SKM-1 (cell line): ENCODE data around the gene SCN1B.

Experiments used
- DNase-seq: peaks from one replicate; lab custom pipeline; 2025; ENCODE audit not compliant: unreplicated experiment; lab: John Stamatoyannopoulos, UW

SCN1B gene

GRCh38 chr19:35073516-35073915, 43.2 kb downstream of the SCN1B start:
- DNase-seq = no peak

- no peak for DNase-seq
Measured at GRCh38 chr19:35073941-35074340, 43.7 kb downstream of the SCN1B start.

- DNase-seq = no peak
Measured at GRCh38 chr19:35074426-35075201, 44.3 kb downstream of the SCN1B start.

- DNase-seq = no peak
Measured at GRCh38 chr19:35075202-35076025, 45.1 kb downstream of the SCN1B start.

- no peak for DNase-seq
Measured at GRCh38 chr19:35076026-35076370, 45.7 kb downstream of the SCN1B start.

DNA sequence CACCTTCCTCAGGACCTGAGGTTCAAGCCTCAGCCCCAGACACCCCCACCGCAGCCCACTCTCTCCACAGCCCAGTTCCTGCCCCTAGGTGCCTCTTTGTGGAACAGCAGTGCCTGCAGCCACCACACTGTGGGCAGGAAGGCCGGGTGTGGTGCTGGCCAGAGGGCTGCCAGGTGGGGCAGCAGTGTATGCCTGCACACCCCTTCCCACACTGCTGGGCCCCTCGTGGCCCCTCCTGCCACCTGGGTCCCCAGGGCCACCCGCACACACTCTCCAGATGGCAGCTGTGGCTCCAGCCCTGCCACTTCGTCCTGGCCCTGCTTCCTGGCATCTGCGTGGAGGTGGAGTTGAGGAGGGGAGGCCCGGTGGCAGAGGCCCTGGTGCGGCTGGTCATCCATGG, 46.4 kb downstream of the SCN1B start:
- no peak for DNase-seq

GRCh38 chr19:35077411-35078223, 47.3 kb downstream of the SCN1B start:
- no peak for DNase-seq

DNA sequence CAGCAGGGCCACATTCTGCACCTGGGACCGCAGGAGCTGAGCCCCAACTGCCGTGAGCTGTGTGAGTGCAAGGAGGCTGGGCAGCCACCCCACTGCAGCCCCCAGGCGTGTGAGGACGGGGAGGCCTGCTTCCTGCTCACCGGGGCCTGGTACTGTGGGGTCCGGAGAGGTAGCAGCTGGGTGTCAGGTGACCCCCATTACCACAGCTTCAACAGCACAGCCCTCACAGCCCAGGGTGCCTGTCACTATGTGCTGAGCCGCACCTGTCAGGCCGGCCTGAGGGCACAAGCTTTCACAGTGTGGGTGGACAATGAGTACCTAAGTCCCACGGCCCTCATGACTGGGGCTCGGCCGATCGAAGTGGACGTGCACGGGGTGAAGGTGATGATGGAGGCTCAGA, 49.6 kb downstream of the SCN1B start:
- no peak for DNase-seq

GRCh38 chr19:35080613-35081170, 50.4 kb downstream of the SCN1B start:
- DNase-seq = no peak

DNA sequence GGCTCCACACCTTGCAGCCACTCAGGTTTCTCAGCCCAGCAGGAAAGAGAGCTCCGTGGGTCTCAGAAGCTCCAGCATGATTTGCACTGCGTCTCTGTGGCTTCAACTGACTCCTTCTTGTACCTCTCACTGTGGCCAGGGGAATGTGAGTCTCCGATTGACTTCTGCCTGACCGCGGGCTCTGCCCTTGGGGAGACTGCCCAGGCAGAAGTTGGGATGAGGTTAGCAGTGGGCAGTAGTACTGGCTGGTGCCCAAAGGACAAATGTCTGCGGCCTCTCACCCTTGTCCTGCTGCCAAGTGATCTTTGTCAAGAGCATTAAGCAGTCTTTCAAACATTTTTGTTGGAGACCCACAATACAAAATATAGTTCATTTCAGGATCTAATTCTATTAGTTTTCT, 50.9 kb downstream of the SCN1B start:
- no peak for DNase-seq

- DNase-seq = no peak
Measured at GRCh38 chr19:35083691-35084508, 53.6 kb downstream of the SCN1B start.

- DNase-seq = no peak
Measured at GRCh38 chr19:35084509-35084762, 54.2 kb downstream of the SCN1B start.

DNA sequence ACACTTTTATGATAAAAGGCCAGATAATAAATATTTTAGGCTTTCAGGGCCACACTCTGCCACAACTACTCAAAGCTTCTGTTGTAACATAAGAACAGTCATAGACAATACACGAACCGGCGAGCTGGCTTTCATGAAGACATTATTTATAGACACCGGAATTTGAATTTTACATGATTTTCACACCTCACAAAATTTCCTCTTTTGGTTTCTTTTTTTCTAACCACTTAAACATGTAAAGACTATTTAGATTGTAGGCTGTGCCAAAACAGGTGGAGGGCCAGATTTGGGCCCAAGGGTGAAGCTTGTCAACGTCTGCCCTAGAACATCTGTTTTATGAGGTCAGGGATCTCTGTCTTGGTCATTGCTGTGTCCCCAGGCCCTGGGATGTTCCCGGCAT, 55.7 kb downstream of the SCN1B start:
- DNase-seq = no peak

GRCh38 chr19:35086455-35086854, 56.2 kb downstream of the SCN1B start:
- DNase-seq = no peak

GRCh38 chr19:35087393-35087792, 57.1 kb downstream of the SCN1B start:
- DNase-seq = no peak

DNA sequence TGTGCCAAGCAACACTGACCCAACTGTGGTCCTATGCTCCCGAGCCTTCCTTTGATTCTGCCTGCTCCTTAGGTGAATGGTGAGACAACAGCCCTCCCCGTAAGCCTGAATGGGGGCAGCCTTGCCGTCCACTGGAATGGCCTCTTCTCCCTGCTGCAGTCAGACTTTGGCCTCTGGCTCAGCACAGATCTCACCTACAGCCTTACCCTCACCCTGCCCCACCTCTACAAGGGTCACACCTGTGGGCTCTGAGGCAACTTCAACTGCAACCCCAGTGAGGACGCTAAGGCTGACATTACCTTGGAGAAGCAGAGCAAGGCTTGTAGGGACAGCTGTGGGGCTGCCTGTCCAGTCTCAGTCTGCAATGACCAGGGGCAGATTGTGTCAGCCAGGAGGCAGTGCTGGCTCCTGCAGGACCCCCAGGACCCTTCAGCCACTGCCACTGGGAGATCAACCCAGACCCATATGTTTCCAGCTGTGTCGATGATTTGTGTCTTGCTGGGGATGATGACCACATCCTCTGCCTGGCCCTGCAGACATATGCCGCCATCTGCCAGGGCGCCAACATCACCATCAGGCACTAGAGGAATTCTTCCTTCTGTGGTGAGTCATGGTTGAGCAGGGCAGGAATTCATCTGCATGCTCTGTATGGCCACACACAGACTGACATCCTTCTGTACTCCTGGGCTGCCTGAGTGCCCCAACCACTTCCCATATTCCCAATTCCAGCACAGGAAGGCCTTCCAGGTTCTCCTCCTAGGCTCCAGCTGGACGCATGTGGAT, 58.1 kb downstream of the SCN1B start:
- no peak for DNase-seq

GRCh38 chr19:35089554-35089953, 59.3 kb downstream of the SCN1B start:
- no peak for DNase-seq
